ENCODE results near the gene CEACAM5.
A peak's percentile ranks its signal among the peaks of the same experiment; 100 is the strongest.
"Not testable (repeated sequence)": the region's sequence is repeated elsewhere in the genome, so short reads cannot be mapped to it uniquely, and the experiment has no call there.

CEACAM5 gene

GRCh38 chr19:41700381-41701195 lies 7.8 kb upstream of the CEACAM5 start:
- DNase-seq (ENCODE audit: low spot score), result no peak

GRCh38 chr19:41701401-41702075 lies 6.9 kb upstream of the CEACAM5 start:
- no peak for DNase-seq (ENCODE audit: low spot score)

- no peak for DNase-seq (ENCODE audit: low spot score)
These were observed 6.2 kb upstream of the CEACAM5 start for GRCh38 chr19:41702171-41702651.

- no peak for DNase-seq (ENCODE audit: low spot score)
These were observed 4.7 kb upstream of the CEACAM5 start for GRCh38 chr19:41703602-41704293.

GRCh38 chr19:41705393-41706174 lies 2.8 kb upstream of the CEACAM5 start:
- DNase-seq (ENCODE audit: low spot score), result no peak

GRCh38 chr19:41706741-41707501 lies 1.5 kb upstream of the CEACAM5 start:
- peak; percentile 58 for DNase-seq (ENCODE audit: low spot score)

GRCh38 chr19:41707502-41707812 lies 969 bp upstream of the CEACAM5 start:
- no peak for DNase-seq (ENCODE audit: low spot score)

- no peak for DNase-seq (ENCODE audit: low spot score)
These were observed 505 bp upstream of the CEACAM5 start for GRCh38 chr19:41707871-41708371.

- DNase-seq (ENCODE audit: low spot score), result not testable (repeated sequence)
These were observed 1.1 kb downstream of the CEACAM5 start for GRCh38 chr19:41709516-41709915.

GRCh38 chr19:41709951-41710645 lies 1.7 kb downstream of the CEACAM5 start:
- DNase-seq (ENCODE audit: low spot score), result no peak

GRCh38 chr19:41711376-41712261 lies 3.2 kb downstream of the CEACAM5 start:
- no peak for DNase-seq (ENCODE audit: low spot score)

- DNase-seq (ENCODE audit: low spot score), result no peak
These were observed 6.2 kb downstream of the CEACAM5 start for GRCh38 chr19:41714598-41714997.

- no peak for DNase-seq (ENCODE audit: low spot score)
These were observed 10.3 kb downstream of the CEACAM5 start for GRCh38 chr19:41718761-41719160.

- no peak for DNase-seq (ENCODE audit: low spot score)
These were observed 11.7 kb downstream of the CEACAM5 start for GRCh38 chr19:41720103-41720502.

- no peak for DNase-seq (ENCODE audit: low spot score)
These were observed 18.1 kb downstream of the CEACAM5 start for GRCh38 chr19:41726493-41726892.

- DNase-seq (ENCODE audit: low spot score), result no peak
These were observed 25.7 kb downstream of the CEACAM5 start for GRCh38 chr19:41734156-41734555.

- no peak for DNase-seq (ENCODE audit: low spot score)
These were observed 26.2 kb downstream of the CEACAM5 start for GRCh38 chr19:41734585-41734984.

GRCh38 chr19:41735071-41735600 lies 26.7 kb downstream of the CEACAM5 start:
- DNase-seq (ENCODE audit: low spot score), result no peak

- DNase-seq (ENCODE audit: low spot score), result no peak
These were observed 30.9 kb downstream of the CEACAM5 start for GRCh38 chr19:41739361-41739760.

All from AG08396 (cell line).